Embryonic facial prominence (tissue), 1 donor: ENCODE data around the gene SDHAF3.
"Not testable (repeated sequence)": the region's sequence is repeated elsewhere in the genome, so short reads cannot be mapped to it uniquely, and the experiment has no call there.

Source experiments
- DNase-seq: peaks from one replicate; pipeline ENCODE4 v3.0.0-alpha.2; 2016; ENCODE audit errors: extremely low spot score

SDHAF3 gene

GRCh38 chr7:97123115-97123514, 5.6 kb downstream of the SDHAF3 start:
- DNase-seq = not testable (repeated sequence)

- DNase-seq = no peak
Observed at GRCh38 chr7:97126483-97127171, 9.1 kb downstream of the SDHAF3 start.

- no peak for DNase-seq
Observed at GRCh38 chr7:97128736-97129135, 11.2 kb downstream of the SDHAF3 start.

GRCh38 chr7:97130417-97131139, 13.1 kb downstream of the SDHAF3 start:
- no peak for DNase-seq

- no peak for DNase-seq
Observed at GRCh38 chr7:97133159-97133558, 15.7 kb downstream of the SDHAF3 start.

GRCh38 chr7:97138830-97139229, 21.3 kb downstream of the SDHAF3 start:
- DNase-seq = no peak

- DNase-seq = peak; percentile 25
Observed at GRCh38 chr7:97145068-97145467, 27.6 kb downstream of the SDHAF3 start.

- DNase-seq = no peak
Observed at GRCh38 chr7:97149843-97150242, 32.3 kb downstream of the SDHAF3 start.

- no peak for DNase-seq
Observed at GRCh38 chr7:97155897-97156418, 38.5 kb downstream of the SDHAF3 start.

GRCh38 chr7:97159984-97160383, 42.5 kb downstream of the SDHAF3 start:
- not testable (repeated sequence) for DNase-seq

GRCh38 chr7:97161609-97162008, 44.1 kb downstream of the SDHAF3 start:
- not testable (repeated sequence) for DNase-seq

- DNase-seq = no peak
Observed at GRCh38 chr7:97166308-97166707, 48.8 kb downstream of the SDHAF3 start.

GRCh38 chr7:97167176-97167575, 49.7 kb downstream of the SDHAF3 start:
- DNase-seq = no peak

GRCh38 chr7:97167749-97168148, 50.3 kb downstream of the SDHAF3 start:
- DNase-seq = no peak

GRCh38 chr7:97174303-97174702, 56.8 kb downstream of the SDHAF3 start:
- no peak for DNase-seq

GRCh38 chr7:97179454-97180104, 62.1 kb downstream of the SDHAF3 start:
- DNase-seq = peak; percentile 22

GRCh38 chr7:97187067-97187466, 69.6 kb downstream of the SDHAF3 start:
- DNase-seq = no peak

GRCh38 chr7:97196174-97196573, 78.7 kb downstream of the SDHAF3 start:
- DNase-seq = not testable (repeated sequence)

- no peak for DNase-seq
Observed at GRCh38 chr7:97198596-97198995, 81.1 kb downstream of the SDHAF3 start.

GRCh38 chr7:97200018-97200417, 82.5 kb downstream of the SDHAF3 start:
- no peak for DNase-seq

- no peak for DNase-seq
Observed at GRCh38 chr7:97203957-97204356, 86.5 kb downstream of the SDHAF3 start.

GRCh38 chr7:97204821-97205220, 87.3 kb downstream of the SDHAF3 start:
- DNase-seq = no peak

- DNase-seq = no peak
Observed at GRCh38 chr7:97215556-97215955, 98.1 kb downstream of the SDHAF3 start.
